HCT116 (cell line): ENCODE data around the gene GRIFIN. TPM values are rescaled to one million over a fixed set of nuclear protein-coding genes. Genes with fewer than 3 reads are reported as not detected.

Experiments
- ATAC-seq: fragments of 200-7000 bp; cut with Tn5 transposase; 2 replicates; pipeline ENCODE4 v1.9.1; 2020; ENCODE audit warnings: mild to moderate bottlenecking, moderate library complexity
- BruUV-seq: library from RNA; stranded (reverse); fragments of 400-500 nt; replicated peaks from 2 replicates; lab custom pipeline; 2021; lab: Mats Ljungman, UMichigan
- CTCF ChIA-PET: fragments of 300-600 bp; sonication (Branson Sonifier 250); formaldehyde crosslinking; loops from one replicate; lab custom pipeline; 2021; ENCODE audit warnings: antibody characterized with exemption; lab: Charles Lee
- POLR2A ChIA-PET: fragments of 300-600, 350-600 bp; sonication (Branson Sonifier 250); formaldehyde crosslinking; loops from one replicate; lab custom pipeline; 2021; ENCODE audit warnings: antibody characterized with exemption; lab: Charles Lee
- RAD21 ChIA-PET, 2 experiments: fragments of 300-600 bp; sonication (Branson Sonifier 250); formaldehyde crosslinking; loops; one replicate each; lab custom pipeline; 2023; ENCODE audit warnings: low total read pairs in 2 of 2; ENCODE audit not compliant: uncharacterized antibody in 2 of 2, unreplicated experiment in 2 of 2, low non-redundant PET in 1 of 2; lab: Charles Lee
- DNase-seq: peaks from one replicate; pipeline ENCODE4 v3.0.0-alpha.2; 2010; ENCODE audit warnings: low read depth, low spot score
- H2AFZ ChIP-seq: fragments of 200-600 bp; shearing (Covaris generic), sonication (generic); 2 replicates; pipeline ENCODE4 v1.6.1; 2017; ENCODE audit warnings: low read depth, mixed run types, mixed read lengths, antibody characterized with exemption, low read length; ENCODE audit not compliant: poor library complexity, severe bottlenecking
- H3K27ac ChIP-seq: 2 replicates; pipeline ENCODE4 v1.5.1; 2012; ENCODE audit warnings: low read depth, low read length
- H3K27me3 ChIP-seq: fragments of 200-600 bp; sonication (generic); 2 replicates; pipeline ENCODE4 v1.6.1; 2016; ENCODE audit warnings: mixed run types, low read length, mixed read lengths; ENCODE audit not compliant: insufficient read depth
- H3K36me3 ChIP-seq, 2 experiments: fragments of 200-500 bp in 1 of 2; fragments of 200-600 bp in 1 of 2; sonication (Bioruptor generic) in 1 of 2; sonication (generic) in 1 of 2; 2 replicates each; pipeline versions ENCODE4 v1.5.1 to v1.6.1; 2014 to 2016; ENCODE audit warnings: low read length in 2 of 2, inconsistent platforms in 1 of 2, mixed read lengths in 1 of 2, mixed run types in 1 of 2; ENCODE audit not compliant: insufficient read depth in 2 of 2, control insufficient read depth in 1 of 2
- H3K4me1 ChIP-seq, 2 experiments: fragments of 200-600 bp in 1 of 2; sonication (generic) in 1 of 2; 2 replicates each; pipeline versions ENCODE4 v1.5.1 to v1.6.1; 2012 to 2017; ENCODE audit warnings: low read length in 2 of 2, inconsistent platforms in 1 of 2, mild to moderate bottlenecking in 1 of 2, mixed read lengths in 1 of 2, mixed run types in 1 of 2, moderate library complexity in 1 of 2; ENCODE audit not compliant: insufficient read depth in 2 of 2, control insufficient read depth in 1 of 2
- H3K4me2 ChIP-seq: fragments of 200-600 bp; sonication (generic); 2 replicates; pipeline ENCODE4 v1.6.1; 2017; ENCODE audit warnings: mixed run types, low read length, mixed read lengths
- H3K4me3 ChIP-seq, 2 experiments: fragments of 200-600 bp in 1 of 2; sonication (generic) in 1 of 2; replicated peaks in 1 of 2; 2 replicates each; pipeline ENCODE4 v1.5.1; 2011 to 2016; ENCODE audit warnings: low read length in 2 of 2, control low read depth in 1 of 2, low read depth in 1 of 2, mild to moderate bottlenecking in 1 of 2, mixed read lengths in 1 of 2, mixed run types in 1 of 2
- H3K79me2 ChIP-seq: fragments of 200-600 bp; sonication (generic); 2 replicates; pipeline ENCODE4 v1.6.1; 2017; ENCODE audit warnings: mild to moderate bottlenecking, mixed run types, low read length, moderate library complexity, mixed read lengths; ENCODE audit not compliant: insufficient read depth
- H3K9ac ChIP-seq: fragments of 200-600 bp; sonication (generic); 2 replicates; pipeline ENCODE4 v1.6.1; 2016; ENCODE audit warnings: low read length, mixed read lengths
- H3K9me2 ChIP-seq: fragments of 200-600 bp; sonication (generic), shearing (Covaris generic); 2 replicates; pipeline ENCODE4 v1.6.1; 2017; ENCODE audit warnings: mixed run types, mild to moderate bottlenecking, moderate library complexity; ENCODE audit not compliant: insufficient read depth
- H3K9me3 ChIP-seq, 2 experiments: fragments of 200-500 bp in 1 of 2; fragments of 200-600 bp in 1 of 2; sonication (Bioruptor generic) in 1 of 2; sonication (generic) in 1 of 2; 2 replicates each; pipeline ENCODE4 v1.6.1; 2014 to 2017; ENCODE audit warnings: low read length in 2 of 2, mixed read lengths in 2 of 2, inconsistent platforms in 1 of 2, low read depth in 1 of 2, mild to moderate bottlenecking in 1 of 2, mixed run types in 1 of 2, moderate library complexity in 1 of 2; ENCODE audit not compliant: control insufficient read depth in 1 of 2, insufficient read depth in 1 of 2
- H4K20me1 ChIP-seq: fragments of 200-600 bp; sonication (generic), shearing (Covaris generic); 2 replicates; pipeline ENCODE4 v1.6.1; 2017; ENCODE audit warnings: mixed run types, mild to moderate bottlenecking, moderate library complexity; ENCODE audit not compliant: insufficient read depth
- ELF1 ChIP-seq: IDR thresholded peaks from 2 replicates; pipeline ENCODE4 v1.6.1; 2012; ENCODE audit warnings: low read depth, borderline replicate concordance
- EZH2 ChIP-seq: fragments of 200-600 bp; sonication (generic); IDR thresholded peaks from 2 replicates; pipeline ENCODE4 v1.6.1; 2017; ENCODE audit warnings: antibody characterized with exemption, mixed run types
- EZH2phosphoT487 ChIP-seq: fragments of 200-600 bp; IDR thresholded peaks from 2 replicates; pipeline ENCODE4 v1.6.1; 2018; ENCODE audit warnings: antibody characterized with exemption, borderline replicate concordance
- FOSL1 ChIP-seq: IDR thresholded peaks from 2 replicates; pipeline ENCODE4 v1.6.1; 2012; ENCODE audit warnings: low read depth
- JUND ChIP-seq: IDR thresholded peaks from 2 replicates; pipeline ENCODE4 v1.6.1; 2012
- POLR2A ChIP-seq: IDR thresholded peaks from 2 replicates; pipeline ENCODE4 v1.7.0; 2011; ENCODE audit warnings: borderline replicate concordance; ENCODE audit not compliant: insufficient read depth, insufficient read length; ENCODE audit errors: extremely low read depth
- POLR2AphosphoS5 ChIP-seq: IDR thresholded peaks from 2 replicates; pipeline ENCODE4 v1.6.1; 2011; ENCODE audit warnings: mild to moderate bottlenecking, low read depth, low read length, moderate library complexity
- RAD21 ChIP-seq: IDR thresholded peaks from 2 replicates; pipeline ENCODE4 v1.6.1; 2012; ENCODE audit warnings: low read depth, mild to moderate bottlenecking
- SIN3A ChIP-seq: IDR thresholded peaks from 2 replicates; pipeline ENCODE4 v1.6.1; 2012; ENCODE audit warnings: low read depth
- SP1 ChIP-seq: IDR thresholded peaks from 2 replicates; pipeline ENCODE4 v1.6.1; 2012; ENCODE audit warnings: low read depth
- SRF ChIP-seq: IDR thresholded peaks from 2 replicates; pipeline ENCODE4 v1.6.1; 2012; ENCODE audit warnings: low read depth
- TCF7L2 ChIP-seq: IDR thresholded peaks from 2 replicates; pipeline ENCODE4 v1.7.0; 2011; ENCODE audit warnings: borderline replicate concordance, inconsistent platforms; ENCODE audit not compliant: insufficient read depth, insufficient read length; ENCODE audit errors: extremely low read depth
- YY1 ChIP-seq: IDR thresholded peaks from 2 replicates; pipeline ENCODE4 v1.6.1; 2011; ENCODE audit warnings: low read length, low read depth, moderate library complexity, mild to moderate bottlenecking; ENCODE audit not compliant: insufficient replicate concordance; ENCODE audit errors: extremely low read depth
- ZNF274 ChIP-seq: fragments of 200-500 bp; sonication (Bioruptor generic); IDR thresholded peaks from 2 replicates; pipeline ENCODE4 v1.6.1; 2014; ENCODE audit warnings: mild to moderate bottlenecking, low read depth, low read length, inconsistent platforms
- intact Hi-C: fragments of 100-400 bp; cut with micrococcal nuclease; formaldehyde crosslinking; loops from 2 replicates; pipeline ENCODE4 v1.10.0; 2022
- total RNA-seq: library from RNA; stranded (reverse); gene quantifications from one replicate; pipeline ENCODE4 v1.2.1, GENCODE V29; 2021; ENCODE audit not compliant: unreplicated experiment
- TF ChIP-seq, protein P1 (sequence below): IDR thresholded peaks from 2 replicates; pipeline ENCODE4 v1.6.1; 2012; ENCODE audit warnings: low read depth
- TF ChIP-seq, protein P2 (sequence below): IDR thresholded peaks from 2 replicates; pipeline ENCODE4 v1.6.1; 2012
- TF ChIP-seq, protein P3 (sequence below): IDR thresholded peaks from 2 replicates; pipeline ENCODE4 v1.6.1; 2011; ENCODE audit warnings: mild to moderate bottlenecking, low read length, moderate library complexity; ENCODE audit not compliant: insufficient replicate concordance; ENCODE audit errors: extremely low read depth

Gene GRIFIN
- total RNA-seq, 1 experiment from 2014 or later = not detected

DNA sequence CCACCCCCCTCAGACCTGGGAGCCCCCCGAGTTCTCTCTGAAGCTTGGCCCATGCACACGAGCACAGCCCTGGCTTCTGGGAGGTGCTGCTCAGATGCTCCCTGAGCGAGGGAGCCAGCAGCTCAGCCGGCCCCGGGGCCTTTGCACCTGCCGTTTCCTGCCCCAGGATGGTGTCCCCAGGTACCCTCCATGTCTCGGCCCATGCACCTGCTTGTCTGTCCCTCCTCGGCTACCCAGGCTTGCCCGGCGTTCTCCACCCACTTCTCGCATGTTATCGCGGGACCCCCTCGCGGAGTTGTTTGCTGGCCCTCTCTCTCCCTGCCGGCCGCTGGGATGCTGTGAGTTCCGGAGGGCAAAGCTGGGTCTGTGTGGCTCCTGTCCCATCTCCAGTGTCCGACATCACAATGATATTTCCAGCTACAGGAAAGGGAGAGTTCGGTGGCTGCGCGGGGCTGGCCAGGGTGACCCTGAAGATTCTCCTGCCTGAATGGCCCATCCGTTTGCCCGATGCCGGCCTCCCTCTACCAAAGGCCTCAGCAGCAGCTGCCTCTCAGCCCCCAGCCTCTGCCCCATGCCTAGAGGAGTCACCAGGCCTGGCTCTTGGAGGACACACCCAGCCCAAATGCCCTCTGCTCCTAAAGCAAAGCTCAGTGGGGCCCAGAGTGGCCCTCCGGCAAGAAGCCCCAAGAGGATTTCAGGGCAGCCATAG, 31.2 kb upstream of the GRIFIN start:
- ChIA-PET RAD21 (no interaction called here), CTCF (no interaction called here)
- no peak overlapping the region for H3K4me2 ChIP-seq
- TF ChIP-seq POLR2AphosphoS5 = no peak
- TF ChIP-seq, protein P1, sequence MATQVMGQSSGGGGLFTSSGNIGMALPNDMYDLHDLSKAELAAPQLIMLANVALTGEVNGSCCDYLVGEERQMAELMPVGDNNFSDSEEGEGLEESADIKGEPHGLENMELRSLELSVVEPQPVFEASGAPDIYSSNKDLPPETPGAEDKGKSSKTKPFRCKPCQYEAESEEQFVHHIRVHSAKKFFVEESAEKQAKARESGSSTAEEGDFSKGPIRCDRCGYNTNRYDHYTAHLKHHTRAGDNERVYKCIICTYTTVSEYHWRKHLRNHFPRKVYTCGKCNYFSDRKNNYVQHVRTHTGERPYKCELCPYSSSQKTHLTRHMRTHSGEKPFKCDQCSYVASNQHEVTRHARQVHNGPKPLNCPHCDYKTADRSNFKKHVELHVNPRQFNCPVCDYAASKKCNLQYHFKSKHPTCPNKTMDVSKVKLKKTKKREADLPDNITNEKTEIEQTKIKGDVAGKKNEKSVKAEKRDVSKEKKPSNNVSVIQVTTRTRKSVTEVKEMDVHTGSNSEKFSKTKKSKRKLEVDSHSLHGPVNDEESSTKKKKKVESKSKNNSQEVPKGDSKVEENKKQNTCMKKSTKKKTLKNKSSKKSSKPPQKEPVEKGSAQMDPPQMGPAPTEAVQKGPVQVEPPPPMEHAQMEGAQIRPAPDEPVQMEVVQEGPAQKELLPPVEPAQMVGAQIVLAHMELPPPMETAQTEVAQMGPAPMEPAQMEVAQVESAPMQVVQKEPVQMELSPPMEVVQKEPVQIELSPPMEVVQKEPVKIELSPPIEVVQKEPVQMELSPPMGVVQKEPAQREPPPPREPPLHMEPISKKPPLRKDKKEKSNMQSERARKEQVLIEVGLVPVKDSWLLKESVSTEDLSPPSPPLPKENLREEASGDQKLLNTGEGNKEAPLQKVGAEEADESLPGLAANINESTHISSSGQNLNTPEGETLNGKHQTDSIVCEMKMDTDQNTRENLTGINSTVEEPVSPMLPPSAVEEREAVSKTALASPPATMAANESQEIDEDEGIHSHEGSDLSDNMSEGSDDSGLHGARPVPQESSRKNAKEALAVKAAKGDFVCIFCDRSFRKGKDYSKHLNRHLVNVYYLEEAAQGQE = no peak
- TF ChIP-seq TCF7L2 = no peak
- TF ChIP-seq SIN3A = no peak
- no peak for TF ChIP-seq SP1
- no peak for TF ChIP-seq ELF1
- no peak for TF ChIP-seq EZH2
- TF ChIP-seq ZNF274 = no peak
- no peak for TF ChIP-seq POLR2A
- TF ChIP-seq YY1 = no peak
- no peak for TF ChIP-seq FOSL1
- no peak for TF ChIP-seq SRF
- TF ChIP-seq, protein P2, sequence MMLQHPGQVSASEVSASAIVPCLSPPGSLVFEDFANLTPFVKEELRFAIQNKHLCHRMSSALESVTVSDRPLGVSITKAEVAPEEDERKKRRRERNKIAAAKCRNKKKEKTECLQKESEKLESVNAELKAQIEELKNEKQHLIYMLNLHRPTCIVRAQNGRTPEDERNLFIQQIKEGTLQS = no peak
- no peak for TF ChIP-seq JUND
- TF ChIP-seq, protein P3, sequence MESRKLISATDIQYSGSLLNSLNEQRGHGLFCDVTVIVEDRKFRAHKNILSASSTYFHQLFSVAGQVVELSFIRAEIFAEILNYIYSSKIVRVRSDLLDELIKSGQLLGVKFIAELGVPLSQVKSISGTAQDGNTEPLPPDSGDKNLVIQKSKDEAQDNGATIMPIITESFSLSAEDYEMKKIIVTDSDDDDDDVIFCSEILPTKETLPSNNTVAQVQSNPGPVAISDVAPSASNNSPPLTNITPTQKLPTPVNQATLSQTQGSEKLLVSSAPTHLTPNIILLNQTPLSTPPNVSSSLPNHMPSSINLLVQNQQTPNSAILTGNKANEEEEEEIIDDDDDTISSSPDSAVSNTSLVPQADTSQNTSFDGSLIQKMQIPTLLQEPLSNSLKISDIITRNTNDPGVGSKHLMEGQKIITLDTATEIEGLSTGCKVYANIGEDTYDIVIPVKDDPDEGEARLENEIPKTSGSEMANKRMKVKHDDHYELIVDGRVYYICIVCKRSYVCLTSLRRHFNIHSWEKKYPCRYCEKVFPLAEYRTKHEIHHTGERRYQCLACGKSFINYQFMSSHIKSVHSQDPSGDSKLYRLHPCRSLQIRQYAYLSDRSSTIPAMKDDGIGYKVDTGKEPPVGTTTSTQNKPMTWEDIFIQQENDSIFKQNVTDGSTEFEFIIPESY = no peak
- no peak for TF ChIP-seq RAD21
- no peak for TF ChIP-seq EZH2phosphoT487
- TF ChIP-seq, all 23 proteins: peak for 0
- POLR2A ChIA-PET = no interaction called here
- Histone ChIP-seq H4K20me1 (no peaks in the 10 kb centered on the region), H3K4me3 (no peak overlapping the region), H3K9me2 (no peaks in the 10 kb centered on the region), H3K9me3 (no peaks in the 10 kb centered on the region), H3K4me1 (no peaks in the 10 kb centered on the region), H3K36me3 (no peaks in the 10 kb centered on the region), H3K79me2 (no peaks in the 10 kb centered on the region), H3K27me3 (no peaks in the 10 kb centered on the region), H3K27ac (no peak overlapping the region), H3K9ac (no peak overlapping the region), H2AFZ (no peak overlapping the region)
- intact Hi-C loops = no loop called here
- ATAC-seq (no peak), DNase-seq (no peak)
- BruUV-seq = no TSS peak
